GM19238 (cell line): ENCODE results near the gene FAM110A.
"Not testable (repeated sequence)": the region's sequence is repeated elsewhere in the genome, so short reads cannot be mapped to it uniquely, and the experiment has no call there.

Experiments used
- DNase-seq: peaks from one replicate; pipeline ENCODE4 v3.0.0; 2011; ENCODE audit warnings: low spot score; ENCODE audit not compliant: insufficient read length

The FAM110A gene

DNA sequence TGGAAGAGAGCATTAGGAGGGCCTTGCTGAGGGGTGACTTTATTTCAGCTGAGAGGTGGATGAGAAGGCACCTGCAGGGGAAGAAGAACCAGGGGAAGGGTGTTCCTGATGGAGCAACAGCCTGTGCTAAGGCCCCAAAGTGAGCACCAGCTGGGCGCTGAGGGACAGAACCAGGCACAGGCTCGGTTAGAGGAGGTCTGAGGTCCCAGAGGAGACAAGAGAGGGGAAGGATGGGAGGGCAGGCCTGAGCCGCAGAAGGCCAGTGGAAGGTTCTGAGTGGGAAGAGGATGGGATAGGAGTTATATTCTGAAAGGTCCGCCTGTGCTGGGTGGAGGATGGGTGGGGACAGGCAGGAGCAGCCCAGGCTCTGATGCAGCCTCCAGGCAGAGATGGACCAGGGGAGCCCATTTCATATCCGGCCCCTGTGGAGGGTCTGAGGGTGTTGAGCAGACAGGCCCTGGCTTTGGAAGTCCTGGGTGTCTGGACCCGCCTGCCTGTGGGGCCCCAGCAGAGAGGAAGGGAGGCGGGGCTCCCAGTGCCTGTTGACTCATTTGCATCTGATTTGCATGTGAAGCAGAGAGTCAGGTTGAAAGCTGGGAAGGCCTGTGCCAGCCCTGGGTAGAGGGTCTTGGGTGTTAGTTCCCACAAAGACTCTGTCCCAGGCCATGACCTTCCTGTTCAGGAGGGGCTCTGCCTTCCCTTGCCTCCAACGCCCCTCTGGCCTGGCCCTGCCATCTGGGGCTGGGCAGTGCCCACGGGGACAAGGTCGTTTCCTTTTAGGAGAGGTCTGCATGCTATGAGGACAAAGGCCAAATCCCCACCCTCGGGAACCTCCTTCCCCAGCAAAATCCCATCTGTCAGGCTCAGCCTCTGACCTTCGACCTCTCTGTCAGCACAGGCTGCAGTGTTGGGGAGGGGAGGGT, 10.6 kb upstream of the FAM110A start:
- no peak for DNase-seq

DNA sequence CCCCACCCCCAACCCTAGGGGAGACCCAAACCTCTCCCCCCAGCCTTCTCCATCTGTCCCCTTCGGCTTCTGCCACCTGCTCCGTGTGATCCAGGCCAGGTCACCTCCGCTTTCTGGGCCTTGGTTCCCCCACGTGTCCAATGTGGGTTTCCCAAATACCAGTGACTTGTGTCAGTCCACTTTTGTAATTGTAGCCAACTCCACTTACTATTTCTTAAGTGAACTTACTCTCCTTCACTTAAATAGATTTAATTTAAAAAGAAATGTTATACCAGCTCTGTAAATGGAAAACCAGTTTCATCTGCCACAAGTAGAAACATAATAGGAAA, 10.0 kb upstream of the FAM110A start:
- no peak for DNase-seq

DNA sequence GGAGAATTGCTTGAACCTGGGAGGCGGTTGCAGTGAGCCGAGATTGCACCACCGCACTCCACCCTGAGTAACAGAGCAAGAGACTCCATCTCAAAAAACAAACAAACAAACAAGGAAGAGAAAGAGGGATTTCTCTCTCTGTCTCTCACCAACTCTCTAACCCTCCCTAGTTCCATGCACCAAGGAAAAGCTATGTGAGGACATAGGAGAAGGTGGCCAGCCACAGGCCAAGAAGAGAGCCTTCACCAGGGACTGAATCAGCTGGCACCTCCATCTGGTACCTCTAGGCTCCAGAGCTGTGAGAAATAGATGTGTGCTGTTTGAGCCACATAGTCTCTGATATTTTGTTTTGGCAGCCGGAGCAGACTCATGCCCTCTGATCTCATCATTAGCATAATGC, 9.0 kb upstream of the FAM110A start:
- DNase-seq: no peak

DNA sequence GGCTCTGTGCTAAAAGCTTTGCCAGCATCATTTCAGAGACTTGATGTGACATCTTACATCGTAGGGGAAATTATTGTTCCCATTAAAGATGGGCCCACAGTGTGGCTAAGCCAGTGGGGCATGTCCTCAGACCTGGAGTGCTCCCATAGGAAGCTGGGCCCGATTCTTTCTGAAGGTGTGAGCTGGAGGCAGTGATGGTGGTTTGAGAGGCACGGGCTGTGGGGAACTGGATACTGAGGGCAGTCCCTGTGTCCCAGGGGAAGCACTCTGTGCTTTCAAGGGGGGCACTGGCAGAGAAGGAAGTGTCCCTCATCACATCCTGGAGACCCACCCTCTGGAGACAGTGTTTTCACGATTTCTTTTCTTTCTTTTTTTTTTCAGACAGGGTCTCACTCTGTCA, 8.6 kb upstream of the FAM110A start:
- no peak for DNase-seq

DNA sequence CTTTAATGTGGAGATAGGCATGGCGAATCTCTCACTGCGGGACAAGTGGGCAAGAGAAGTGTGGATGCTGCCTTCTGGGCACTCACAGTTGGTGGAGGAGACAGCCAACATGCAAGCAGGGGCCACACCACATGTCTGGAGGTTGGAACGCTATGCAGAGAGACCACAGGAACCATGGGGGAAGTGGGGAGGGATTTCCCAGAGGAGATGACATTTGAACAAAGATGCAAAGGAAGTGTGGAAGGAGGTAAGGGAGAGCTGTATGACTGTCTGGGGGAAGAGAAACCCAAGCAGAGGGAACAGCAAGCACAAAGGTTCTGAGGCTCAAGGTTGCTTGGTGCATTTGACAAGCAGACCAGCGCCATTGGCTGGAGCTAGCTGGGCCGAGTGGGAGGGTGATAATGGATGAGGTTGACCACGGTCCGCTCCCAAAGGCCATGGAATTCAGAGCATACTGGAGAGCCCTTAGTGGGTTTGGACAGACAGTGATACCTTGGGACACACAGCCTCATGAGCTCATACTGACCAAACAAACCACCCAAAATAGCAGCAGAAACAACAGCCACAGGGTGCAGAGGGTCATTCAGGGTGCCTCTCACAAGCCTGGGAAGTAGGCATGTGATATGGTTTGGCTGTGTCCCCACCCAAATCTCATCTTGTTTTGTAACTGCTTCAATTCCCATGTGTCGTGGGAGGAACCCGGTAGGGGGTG, 7.6 kb upstream of the FAM110A start:
- DNase-seq: no peak

DNA sequence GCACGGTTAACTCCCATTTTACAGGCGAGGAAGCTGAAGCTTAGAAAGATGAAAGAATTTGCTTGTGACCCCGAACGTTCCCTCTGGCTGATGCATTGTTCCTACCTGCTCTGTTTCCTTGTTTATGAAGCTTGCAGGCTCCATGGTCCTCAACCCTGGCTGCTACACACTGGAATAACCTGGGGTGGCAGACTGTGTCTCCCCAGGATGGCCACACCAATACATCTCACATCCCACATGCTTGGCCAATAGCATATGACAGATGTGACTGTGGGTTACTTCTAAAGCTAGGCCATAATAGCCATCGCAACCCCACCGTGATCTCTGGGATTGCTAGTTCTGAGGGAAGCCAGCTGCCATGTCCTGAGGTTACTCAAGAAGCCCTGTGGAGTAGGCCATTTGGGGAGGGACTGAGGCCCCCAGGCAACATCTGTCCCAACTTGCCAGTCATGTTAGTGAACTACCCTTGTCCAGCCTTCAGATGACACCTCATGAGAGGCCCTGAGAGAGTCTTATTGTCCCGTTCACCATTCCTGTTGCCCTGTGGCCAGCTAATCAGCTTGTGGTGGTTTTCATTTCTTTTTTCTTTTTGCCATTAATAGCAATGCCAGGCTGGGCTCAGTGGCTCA, 6.7 kb upstream of the FAM110A start:
- DNase-seq: no peak

DNA sequence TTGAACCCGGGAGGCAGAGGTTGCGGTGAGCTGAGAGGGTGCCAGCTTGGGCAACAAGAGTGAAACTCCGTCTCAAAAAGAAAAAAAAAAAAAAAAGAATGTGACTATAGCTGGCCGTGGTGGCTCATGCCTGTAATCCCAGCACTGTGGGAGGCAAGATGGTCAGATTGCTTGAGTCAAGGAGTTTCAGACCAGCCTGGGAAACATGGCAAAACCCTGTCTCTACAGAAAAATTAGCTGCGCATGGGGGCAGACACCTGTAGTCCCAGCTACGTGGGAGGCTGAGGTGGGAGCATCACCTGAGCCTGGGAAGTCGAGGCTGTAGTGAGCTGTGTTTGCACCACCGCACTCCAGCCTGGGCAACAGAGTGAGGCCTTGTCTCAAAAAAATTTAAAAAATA, 5.5 kb upstream of the FAM110A start:
- not testable (repeated sequence) for DNase-seq

DNA sequence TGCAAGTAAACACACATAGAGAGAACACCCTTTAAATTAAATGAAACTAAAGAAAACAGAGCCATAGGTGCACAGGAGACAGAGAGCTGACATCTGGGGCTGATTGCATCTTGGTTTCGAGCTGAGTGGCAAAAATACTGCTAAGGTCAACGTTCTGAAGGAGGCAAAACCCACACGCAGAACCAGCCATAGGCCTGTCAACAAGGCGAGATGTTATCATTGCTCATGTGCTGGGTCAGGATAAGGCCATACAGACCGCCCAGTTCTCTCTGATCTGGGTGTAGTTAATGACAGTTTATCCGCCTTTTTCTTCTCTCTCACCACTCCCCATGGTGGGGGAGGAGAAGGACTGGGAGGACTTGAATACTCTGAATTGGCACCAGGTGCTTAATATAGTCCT, 4.5 kb upstream of the FAM110A start:
- no peak for DNase-seq

DNA sequence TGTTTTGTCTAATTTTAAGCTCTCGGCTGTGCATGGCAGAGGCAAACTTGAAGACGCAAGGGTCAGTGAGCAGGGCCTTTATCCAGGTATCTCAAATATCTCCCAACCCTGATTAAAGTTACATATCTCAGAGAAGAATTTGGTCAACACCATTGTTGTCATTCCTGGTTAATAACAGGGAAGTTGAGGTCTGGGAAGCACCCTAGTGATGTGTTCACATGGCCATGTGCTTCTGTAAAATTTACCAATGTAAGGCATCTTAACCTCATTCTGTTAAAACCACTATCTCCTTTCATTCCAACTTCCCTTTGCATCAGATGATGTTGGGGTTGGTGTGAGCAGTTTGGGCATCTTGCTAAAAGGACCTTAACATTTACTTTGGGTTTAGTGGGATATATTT, 4.0 kb upstream of the FAM110A start:
- DNase-seq: no peak

DNA sequence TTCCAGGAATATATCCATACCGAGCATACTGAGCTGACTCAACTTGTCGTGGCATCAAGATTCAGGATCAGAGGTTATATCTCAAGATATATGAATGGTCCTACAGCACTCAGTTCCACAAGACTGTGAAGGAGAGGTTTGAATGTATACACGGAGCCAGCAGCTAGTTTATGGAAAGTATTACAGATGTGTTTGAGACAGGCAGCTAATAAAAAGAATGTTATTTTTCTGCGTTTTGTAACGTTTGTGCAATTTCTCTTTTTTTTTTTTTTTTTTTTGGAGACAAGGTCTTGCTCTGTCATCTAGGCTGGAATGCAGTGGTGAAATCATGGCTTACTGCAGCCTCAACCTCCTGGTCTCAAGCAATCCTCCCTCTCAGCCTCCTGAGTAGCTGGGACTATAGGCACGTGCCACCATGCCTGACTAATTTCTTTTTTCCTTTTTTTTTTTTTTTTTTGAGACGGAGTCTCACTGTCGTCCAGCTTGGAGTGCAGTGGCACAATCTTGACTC, 3.4 kb upstream of the FAM110A start:
- no peak for DNase-seq

DNA sequence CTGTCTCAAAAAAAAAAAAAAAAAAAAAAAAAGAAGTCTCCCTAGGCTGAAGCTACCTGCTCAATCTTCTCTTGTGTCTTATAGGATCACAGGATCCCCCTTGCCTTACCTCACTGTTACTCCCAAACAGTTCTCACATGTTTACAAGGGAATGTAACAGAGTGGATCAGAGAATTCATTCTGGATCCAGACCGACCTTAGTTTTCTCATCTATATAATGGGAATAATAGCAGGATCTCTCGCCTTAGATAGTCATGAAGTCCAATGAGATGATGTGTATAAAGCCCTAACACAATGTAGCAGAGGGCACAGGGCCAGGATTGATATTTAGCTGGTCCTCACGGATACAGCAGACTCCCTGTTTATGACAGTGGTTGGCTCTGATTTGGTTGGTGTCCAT, 2.3 kb upstream of the FAM110A start:
- DNase-seq: no peak

DNA sequence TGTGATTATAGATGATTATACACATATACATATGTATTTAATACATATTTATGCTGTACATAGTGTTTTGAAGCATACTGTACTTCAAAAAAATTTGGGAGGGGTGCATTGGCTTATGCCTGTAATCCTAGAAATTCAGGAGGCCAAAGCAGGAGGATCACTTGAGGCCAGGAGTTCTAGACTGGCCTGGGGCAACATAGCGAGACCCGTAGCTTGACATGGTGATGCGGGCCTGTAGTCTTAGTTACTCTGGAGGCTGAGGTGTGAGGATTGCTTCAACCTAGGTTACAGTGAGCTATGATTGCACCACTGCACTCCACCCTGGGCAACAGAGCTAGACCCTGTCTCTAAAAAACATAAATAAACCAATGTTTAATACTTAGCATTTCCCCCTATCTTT, 1.6 kb upstream of the FAM110A start:
- no peak for DNase-seq

DNA sequence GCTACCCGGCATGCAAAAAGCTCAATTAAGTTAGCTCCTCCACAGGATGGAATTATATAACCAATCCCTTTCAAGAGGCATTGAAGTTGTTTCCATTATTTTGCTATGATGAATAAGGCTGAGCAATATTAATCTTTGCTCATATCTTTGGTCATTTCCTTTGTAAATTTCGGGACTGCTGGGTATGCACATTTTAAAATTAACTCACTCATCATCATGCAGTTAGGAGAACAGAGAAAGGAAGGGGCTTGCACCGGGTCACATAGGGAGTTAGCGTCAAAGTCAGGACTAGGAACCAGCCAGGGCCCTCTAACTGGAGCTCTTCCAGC, 430 bp upstream of the FAM110A start:
- DNase-seq: no peak

DNA sequence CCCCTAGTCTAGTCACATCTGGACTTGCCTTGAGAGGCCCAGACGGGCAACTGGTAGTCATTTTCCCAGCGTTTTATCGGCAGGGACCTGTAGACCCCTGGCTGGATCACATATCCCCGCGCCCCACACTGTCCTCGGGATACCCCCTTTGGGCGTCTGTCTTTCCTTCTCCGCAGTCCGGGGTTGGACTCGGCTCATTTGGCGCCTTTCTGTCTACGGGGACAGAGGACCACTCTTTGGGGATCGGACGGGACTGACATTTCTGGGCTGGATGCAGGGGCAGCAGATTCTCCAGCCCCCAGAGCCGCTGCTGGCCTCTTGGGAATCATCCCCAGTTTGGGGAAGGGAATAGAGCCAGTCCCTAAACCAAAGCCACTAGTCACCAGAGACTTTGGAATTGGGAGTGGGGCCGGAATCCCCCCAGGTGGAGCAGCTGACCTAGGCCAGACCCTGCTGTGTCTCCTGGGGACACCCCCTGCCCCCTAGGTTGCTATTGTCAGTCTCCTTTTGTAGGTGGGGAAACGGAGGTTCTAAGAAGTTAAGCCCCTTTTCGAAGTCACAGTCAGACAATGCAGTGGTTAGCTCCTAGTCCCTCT, 734 bp downstream of the FAM110A start:
- no peak for DNase-seq

DNA sequence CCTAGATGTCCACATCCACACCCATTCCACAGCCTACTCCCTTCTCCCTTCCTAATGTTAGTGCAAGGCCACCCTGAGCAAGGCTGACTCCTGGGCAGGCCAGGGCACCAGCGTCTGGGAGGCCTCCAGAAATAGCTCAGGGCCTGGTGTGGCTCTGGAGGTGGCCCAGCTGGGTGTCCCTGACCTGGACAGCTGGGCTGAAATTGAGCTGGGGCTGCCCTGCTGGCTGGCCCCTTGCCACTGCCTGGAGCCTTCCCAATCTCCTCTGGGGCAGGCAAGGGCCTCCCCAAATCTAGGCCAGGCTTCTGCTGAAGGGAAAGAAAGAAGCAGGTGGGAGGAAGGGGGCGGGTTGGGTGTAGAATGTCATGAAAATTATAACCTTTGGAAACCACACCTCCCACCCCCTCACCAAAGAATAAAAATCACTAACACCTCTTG, 2.1 kb downstream of the FAM110A start:
- DNase-seq: no peak

DNA sequence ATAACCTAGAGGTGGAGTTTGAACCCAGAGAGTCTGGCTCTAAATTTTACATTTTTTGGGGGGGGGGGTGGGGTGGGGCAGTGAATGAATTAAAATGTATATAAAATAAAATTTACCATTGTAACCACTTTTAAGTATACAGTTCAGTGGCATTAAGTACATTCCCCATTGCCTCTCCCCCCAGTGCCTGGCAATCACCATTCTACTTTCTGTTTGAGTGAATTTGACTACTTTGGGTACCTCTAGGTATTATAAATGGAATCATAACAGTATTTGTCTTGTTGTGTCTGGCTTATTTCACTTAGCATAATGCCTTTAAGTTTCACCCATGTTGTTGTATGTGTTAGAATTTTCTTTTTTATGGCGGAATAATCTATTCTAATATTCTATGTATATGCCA, 2.7 kb downstream of the FAM110A start:
- no peak for DNase-seq

DNA sequence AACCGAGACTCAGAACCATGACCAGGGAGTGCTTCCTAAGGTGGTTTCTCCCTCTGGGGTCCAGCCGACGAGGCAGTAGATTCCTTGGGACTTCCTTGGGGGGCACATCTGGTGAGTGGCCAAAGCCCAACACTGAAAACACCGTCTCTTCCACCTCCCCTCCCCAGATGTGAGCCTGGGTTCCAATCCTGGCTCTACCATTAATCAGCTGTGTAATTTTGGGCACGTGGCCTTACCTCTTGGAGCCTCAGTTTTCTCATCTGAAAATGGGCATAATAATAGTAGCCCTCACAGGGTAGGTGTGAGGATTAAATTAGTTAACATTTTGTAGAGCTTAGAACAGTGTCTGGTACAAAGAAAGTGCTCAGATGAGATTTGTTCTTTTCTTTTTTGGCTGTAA, 5.5 kb downstream of the FAM110A start:
- no peak for DNase-seq

DNA sequence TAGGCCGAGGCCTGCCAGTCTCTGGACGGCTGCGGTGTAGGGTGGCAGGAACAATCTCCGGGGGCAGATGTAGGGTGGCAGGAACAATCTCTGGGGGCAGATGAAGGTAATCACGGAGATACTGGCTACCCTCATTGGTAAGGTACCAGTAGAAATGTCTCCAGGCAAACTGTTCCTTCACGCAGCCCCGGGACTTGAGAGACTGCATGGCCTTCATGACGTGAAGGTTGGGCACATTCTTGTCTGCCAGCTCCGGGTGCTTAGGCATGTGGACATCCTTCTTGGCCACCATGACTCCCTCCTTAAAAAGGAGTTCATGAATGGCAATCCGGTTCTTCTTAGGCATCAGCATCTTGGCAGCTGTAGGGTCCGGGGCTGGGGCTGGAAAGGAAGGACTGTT, 6.1 kb downstream of the FAM110A start:
- DNase-seq: no peak

DNA sequence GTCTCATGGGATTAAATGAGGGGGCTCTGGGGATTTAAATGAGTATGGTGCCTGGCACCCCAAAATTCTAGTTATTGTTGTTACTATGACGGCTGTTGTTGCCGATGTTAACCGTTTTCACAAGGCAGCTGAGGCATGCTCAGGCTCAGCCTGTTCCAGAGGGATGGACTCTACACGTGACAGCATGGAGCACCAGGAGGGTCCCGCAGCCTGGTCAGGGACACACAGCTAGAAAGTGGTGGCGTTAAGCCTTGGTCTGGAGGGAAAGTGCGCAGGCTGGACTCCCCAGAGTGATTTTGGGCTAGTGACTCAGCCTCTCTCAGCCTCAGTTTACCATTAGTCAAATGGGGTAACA, 7.0 kb downstream of the FAM110A start:
- no peak for DNase-seq

DNA sequence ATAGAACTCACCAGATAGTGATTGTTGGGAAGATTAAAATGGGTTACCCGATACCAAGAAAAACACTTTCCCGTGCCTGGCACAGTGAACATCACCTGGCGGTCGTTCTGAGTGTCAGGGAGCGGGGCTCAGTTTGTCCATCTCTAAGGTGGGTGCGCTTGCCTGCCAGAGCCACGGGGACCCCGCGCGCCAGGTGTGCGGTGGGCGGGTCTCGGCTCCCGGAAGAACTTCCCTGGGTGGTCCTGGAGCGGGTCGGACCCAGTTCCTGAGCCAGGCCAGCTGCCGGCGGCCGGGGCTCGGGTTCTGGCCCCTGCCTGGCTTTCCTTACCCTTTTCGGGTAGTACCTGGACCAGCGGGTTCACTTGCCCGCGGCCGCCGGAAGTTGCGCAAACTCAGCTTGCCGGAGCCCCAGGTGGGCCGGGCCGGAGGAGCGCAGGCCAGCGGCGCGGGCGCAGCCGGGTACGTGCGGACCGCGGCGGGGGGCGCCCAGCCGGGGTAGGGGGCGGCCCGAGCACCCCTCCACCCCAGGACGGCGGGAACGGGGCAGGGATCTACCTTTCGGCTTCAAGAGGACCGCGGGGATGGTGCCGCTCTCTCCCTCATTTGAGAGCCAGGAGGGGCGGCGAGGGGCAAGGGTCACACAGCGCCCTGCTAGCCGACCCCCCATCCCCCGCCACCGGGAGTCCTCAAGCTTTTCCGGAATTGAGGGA, 7.5 kb downstream of the FAM110A start:
- no peak for DNase-seq
